Neural progenitor cell (in vitro differentiated cells): Measurements from ENCODE around the gene PPP2R5D.
"Not testable (repeated sequence)": the region's sequence is repeated elsewhere in the genome, so short reads cannot be mapped to it uniquely, and the experiment has no call there.

Source experiments
- CTCF ChIP-seq: fragments of 200-600 bp; sonication (generic); IDR thresholded peaks from 2 replicates; pipeline ENCODE4 v1.5.1; 2017; ENCODE audit warnings: antibody characterized with exemption, mild to moderate bottlenecking
- EZH2 ChIP-seq: fragments of 200-600 bp; sonication (generic); IDR thresholded peaks from 2 replicates; pipeline ENCODE4 v1.6.1; 2017; ENCODE audit warnings: antibody characterized with exemption, mild to moderate bottlenecking, moderate library complexity

DNA sequence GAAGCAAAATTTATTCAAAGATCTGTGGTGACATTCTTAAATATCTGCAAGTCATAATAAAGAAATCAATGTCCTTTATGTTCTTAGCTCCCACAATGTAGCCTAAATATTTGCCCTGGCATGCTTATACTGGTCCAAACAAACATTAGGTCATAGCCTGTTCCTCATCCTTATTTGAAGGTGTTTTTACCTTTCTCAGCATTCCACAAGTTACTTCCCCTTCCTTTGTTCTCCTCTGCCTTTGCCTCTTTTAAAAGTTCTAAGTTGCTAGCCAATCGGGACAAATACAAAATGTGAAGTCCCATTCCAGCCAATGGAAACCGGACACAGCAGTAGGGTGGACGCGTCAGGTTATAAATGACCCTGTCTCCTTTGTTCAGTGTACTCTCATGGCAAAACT is 30.0 kb upstream of the PPP2R5D start:
- not testable (repeated sequence) for TF ChIP-seq CTCF, EZH2
